HG03095 (cell line): ENCODE results near the gene SLC24A2.
"Not testable (repeated sequence)": the region's sequence is repeated elsewhere in the genome, so short reads cannot be mapped to it uniquely, and the experiment has no call there.

Experiments
- ATAC-seq: cut with Tn5 transposase; IDR thresholded peaks from one replicate; pipeline ENCODE4 v1.9.1; 2021; ENCODE audit warnings: moderate library complexity; ENCODE audit not compliant: unreplicated experiment

The SLC24A2 gene

DNA sequence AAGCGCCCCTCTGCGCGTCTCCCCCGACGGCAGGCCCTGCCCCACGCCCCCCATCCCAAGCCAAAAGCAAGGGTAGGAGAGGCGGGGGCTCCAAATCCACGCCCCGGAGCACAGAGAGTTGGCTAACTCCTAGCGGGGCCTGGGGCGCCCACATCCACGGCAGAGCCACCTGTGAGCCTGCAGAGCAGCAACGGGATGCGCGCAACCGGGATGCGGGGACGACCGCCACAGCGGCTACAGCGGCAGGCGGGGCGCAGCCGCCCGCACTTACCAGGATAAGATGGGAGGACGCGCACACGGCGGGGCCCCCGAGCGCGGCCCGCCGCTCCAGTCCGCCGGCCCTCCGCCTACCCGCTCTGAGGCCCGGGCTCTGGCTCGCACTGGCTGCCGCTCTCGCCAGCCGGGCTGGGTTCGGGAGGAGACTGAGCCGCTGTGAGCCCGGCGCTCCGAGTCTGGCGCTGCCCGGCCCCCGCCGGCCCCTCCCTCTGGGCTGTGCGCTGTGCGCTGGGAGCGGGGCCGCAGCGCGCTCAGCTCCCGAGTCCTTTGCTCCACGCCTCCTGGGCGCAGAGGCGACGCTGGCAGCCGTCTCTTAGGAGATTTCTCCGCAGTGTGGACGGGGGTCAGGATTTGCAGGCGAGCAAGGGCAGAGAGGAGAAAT is at the start of gene SLC24A2:
Gene SLC24A2, minus strand, starts transcription at position 424 of the 658 bp plus-strand sequence.
- no peak for ATAC-seq

- ATAC-seq = not testable (repeated sequence)
Observed at GRCh38 chr9:19833331-19833730, 44.5 kb upstream of the SLC24A2 start.

DNA sequence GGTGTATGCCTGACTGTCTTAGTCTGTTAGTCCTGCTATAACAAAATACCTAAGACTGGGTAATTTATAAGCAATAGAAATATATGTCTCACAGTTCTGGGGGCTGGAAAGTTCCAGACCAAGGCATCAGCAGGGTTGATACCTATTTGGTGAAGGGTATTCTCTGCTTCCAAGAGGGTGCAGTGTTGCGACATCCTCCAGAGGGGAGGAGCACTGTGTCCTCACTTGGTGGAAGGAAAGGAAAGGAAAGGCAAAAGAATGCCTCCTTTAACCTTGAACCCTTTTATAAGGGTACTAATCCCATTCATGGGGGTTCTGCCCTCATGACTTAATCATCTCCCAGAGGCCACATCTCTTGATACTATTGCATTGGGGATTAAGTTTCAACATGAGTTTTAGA is 42.0 kb upstream of the SLC24A2 start:
- ATAC-seq = no peak

- ATAC-seq = no peak
Observed at GRCh38 chr9:19828576-19829109, 39.8 kb upstream of the SLC24A2 start.

DNA sequence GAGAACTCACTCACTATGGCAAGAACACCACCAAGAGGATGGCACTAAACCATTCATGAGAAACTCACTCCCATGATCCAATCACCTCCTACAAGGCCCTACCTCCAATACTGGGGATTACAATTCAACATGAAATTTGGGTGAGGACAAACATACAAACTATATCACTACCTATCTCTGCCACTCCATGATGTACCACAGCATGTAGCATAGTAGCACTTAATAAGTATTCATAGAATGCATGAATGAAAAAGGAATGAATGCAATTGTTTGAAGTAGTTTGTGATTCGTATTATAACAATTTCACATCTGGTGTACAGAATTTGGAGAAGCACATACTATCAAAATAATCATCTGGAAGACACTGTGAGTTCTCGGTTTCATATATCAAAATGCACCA is 27.9 kb upstream of the SLC24A2 start:
- ATAC-seq = no peak

DNA sequence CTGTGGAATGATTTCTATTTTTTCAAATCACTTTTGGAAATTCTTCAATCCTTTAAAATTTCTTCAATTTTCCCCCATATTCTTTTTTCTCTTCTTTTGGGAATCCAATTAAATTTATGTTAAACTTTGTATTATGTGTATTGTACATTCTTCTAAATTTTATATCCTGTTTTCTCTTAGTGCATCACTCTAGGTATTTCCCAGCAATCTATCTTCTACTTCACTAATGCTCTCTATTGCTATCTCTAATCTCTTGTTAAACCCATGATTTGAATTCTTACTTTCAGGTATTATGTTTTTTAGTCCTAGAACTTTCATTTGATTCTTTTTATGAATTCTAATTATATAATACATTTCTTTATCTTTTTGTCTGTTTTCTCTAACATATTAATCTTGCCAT is 23.4 kb upstream of the SLC24A2 start:
- no peak for ATAC-seq

DNA sequence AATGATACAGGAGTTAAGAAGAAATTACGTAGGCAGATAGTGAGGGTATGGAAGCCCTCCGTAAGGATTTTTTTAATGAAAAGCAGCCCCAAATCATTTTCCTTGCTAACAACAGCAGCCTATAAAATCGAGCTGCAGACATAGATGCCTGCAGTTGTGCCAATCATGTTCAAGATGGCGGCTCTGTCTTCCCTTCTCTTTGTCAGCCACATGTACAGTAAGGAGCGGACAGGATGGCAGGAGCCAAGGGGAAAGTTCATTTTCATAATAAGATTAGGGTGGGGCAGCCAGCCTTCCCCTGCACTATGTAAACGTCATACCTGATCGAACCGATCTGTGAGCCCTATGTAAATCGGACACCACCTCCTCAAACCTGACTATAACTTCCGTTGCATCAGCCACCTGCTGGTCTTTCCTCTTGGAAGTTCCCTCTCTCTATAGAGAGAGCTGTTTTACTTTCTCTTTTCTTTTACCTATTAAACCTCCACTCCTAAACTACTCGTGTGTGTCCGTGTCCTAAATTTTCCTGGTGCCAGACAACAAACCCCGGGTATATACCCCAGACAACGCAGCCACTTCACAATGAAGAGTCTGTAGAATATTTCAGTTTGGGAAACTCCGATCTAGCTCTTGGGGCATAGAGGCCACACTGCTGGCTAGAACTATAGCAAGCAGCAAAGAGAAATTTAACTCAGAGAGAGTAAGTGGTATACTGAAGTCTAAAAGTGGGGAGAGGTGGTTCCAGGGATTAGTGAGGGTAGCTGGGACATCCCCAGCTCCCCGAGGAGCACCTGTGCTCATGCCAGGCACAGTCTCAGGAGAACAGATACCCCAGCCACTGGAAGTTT is 20.8 kb upstream of the SLC24A2 start:
- ATAC-seq = no peak

GRCh38 chr9:19807182-19807892 is 18.5 kb upstream of the SLC24A2 start:
- no peak for ATAC-seq

GRCh38 chr9:19804431-19804830 is 15.6 kb upstream of the SLC24A2 start:
- no peak for ATAC-seq

DNA sequence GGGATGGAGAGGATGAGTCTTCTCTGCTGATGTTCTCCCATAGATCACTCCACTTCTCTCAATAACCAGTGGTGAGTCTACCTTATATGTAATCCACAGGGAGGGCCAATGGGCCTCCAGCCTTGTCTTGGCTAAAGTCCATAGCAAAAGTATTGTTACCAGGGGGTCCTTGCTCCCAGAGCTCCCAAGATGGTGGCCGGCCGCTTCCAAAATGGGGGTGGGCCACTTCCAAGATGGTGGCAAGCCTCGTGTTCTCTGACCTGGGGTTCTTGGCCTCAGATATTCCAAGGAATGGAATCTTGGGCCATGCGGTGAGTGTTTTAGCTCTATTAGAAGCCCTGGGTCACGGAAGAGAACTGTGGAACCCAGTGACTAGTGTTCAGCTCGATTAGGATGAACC is 12.0 kb upstream of the SLC24A2 start:
- ATAC-seq = no peak

- ATAC-seq = no peak
Observed at GRCh38 chr9:19799784-19800183, 10.9 kb upstream of the SLC24A2 start.

- no peak for ATAC-seq
Observed at GRCh38 chr9:19788152-19788551, 685 bp downstream of the SLC24A2 start.

- no peak for ATAC-seq
Observed at GRCh38 chr9:19787672-19788071, 1.2 kb downstream of the SLC24A2 start.

DNA sequence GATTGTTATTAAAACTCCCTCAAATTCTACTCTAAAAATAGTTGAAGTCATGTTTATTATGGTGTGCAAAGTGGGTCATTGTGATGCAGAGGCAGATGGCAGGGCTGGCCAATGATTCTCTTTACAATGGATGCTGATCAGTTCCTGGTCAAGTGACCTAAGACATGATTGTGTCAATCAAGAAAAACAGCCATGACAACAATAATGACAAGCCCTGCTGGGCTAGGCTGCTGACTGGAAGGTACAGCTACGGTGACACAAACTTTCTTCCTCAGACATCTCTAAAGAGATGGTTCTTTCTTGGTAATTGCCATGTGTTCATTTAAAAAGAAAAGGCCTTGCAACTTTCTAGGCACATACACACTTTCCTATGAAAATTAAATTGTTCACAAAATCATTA is 3.6 kb downstream of the SLC24A2 start:
- ATAC-seq = no peak

GRCh38 chr9:19784136-19784535 is 4.7 kb downstream of the SLC24A2 start:
- ATAC-seq = no peak

DNA sequence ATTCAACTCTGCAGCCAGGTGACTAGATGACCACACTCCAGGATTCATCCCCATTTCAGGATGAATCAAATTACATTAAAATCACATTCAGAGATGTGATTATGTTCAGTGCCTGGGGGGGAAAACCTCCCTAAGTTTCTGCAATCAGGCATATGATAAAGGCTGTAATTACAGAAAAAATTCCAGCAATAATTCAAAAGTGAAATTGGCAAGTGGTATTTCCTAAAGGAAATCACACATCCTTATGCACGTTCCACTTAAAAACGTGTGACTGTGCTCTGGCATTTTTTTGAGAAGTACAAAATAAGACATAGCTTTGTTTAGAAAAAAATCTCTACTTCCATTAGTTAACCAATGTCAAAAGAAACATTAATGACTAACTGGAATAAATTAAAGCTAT is 5.3 kb downstream of the SLC24A2 start:
- ATAC-seq = no peak

GRCh38 chr9:19782005-19782404 is 6.8 kb downstream of the SLC24A2 start:
- no peak for ATAC-seq

- ATAC-seq = no peak
Observed at GRCh38 chr9:19781240-19781639, 7.6 kb downstream of the SLC24A2 start.

DNA sequence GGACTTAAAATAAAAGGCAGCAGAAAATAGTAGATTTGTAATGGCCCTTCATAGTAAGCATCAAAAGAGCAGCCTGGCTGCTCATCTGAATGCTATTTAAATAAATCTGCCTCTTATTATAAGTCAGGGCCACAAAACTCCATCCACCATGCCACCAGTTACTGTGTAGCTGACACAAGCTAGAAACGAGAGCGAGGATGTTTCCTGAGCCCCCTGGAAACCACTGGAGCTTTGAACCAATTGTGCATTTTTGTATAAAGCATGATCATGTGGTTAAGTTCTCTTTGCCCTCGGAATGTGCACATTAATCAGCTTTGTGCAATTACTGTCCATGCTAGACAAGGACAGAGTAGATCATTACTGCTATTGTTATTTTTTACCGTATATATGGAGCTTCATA is 17.4 kb downstream of the SLC24A2 start:
- no peak for ATAC-seq

DNA sequence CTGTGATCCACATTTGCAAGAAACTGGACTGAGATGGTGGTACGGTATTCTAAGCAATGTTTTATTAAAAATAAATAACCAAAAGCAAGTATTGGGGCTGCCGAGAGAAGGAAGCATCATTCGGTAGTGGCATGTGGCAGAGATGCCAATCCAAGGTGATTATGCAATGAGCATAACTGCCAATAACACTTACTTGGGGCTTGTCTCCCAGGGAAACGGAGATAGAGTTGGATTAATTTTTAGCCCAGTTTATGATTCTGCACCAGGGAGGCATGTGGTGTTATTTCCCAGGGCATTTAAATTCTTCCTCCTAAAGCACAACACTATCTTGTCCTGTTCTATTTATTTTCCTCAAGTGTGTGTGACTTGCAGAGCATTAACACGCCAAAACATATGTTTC is 17.9 kb downstream of the SLC24A2 start:
- no peak for ATAC-seq

GRCh38 chr9:19769213-19769612 is 19.6 kb downstream of the SLC24A2 start:
- no peak for ATAC-seq

GRCh38 chr9:19768798-19769197 is 20.0 kb downstream of the SLC24A2 start:
- no peak for ATAC-seq
